Activated T-cell treated with anti-CD3 and anti-CD28 coated beads for 1 hour (primary cell): Measurements from ENCODE around the gene CIRBP.
"Not testable (repeated sequence)": the region's sequence is repeated elsewhere in the genome, so short reads cannot be mapped to it uniquely, and the experiment has no call there.

ENCODE experiments used
- DNase-seq: peaks from one replicate; pipeline ENCODE4 v3.0.0-alpha.2; 2020; ENCODE audit warnings: low read depth

Gene CIRBP

GRCh38 chr19:1291761-1292418 is 22.8 kb downstream of the CIRBP start:
- no peak for DNase-seq

GRCh38 chr19:1292419-1293151 is 23.5 kb downstream of the CIRBP start:
- DNase-seq, result no peak

- DNase-seq, result no peak
Measured at GRCh38 chr19:1293782-1294604, 24.9 kb downstream of the CIRBP start.

- no peak for DNase-seq
Measured at GRCh38 chr19:1294688-1295087, 25.6 kb downstream of the CIRBP start.

GRCh38 chr19:1295169-1296012 is 26.3 kb downstream of the CIRBP start:
- DNase-seq, result peak; percentile 37

- no peak for DNase-seq
Measured at GRCh38 chr19:1296078-1296477, 26.9 kb downstream of the CIRBP start.

- no peak for DNase-seq
Measured at GRCh38 chr19:1296575-1297271, 27.6 kb downstream of the CIRBP start.

- DNase-seq, result no peak
Measured at GRCh38 chr19:1298235-1298634, 29.1 kb downstream of the CIRBP start.

GRCh38 chr19:1299801-1300200 is 30.7 kb downstream of the CIRBP start:
- no peak for DNase-seq

GRCh38 chr19:1300744-1301490 is 31.8 kb downstream of the CIRBP start:
- DNase-seq, result no peak

GRCh38 chr19:1302533-1303239 is 33.6 kb downstream of the CIRBP start:
- no peak for DNase-seq

- DNase-seq, result no peak
Measured at GRCh38 chr19:1304197-1304924, 35.2 kb downstream of the CIRBP start.

- not testable (repeated sequence) for DNase-seq
Measured at GRCh38 chr19:1305354-1305753, 36.2 kb downstream of the CIRBP start.

GRCh38 chr19:1307320-1307719 is 38.2 kb downstream of the CIRBP start:
- no peak for DNase-seq

- no peak for DNase-seq
Measured at GRCh38 chr19:1307755-1308303, 38.7 kb downstream of the CIRBP start.

GRCh38 chr19:1308718-1309117 is 39.6 kb downstream of the CIRBP start:
- DNase-seq, result no peak

- no peak for DNase-seq
Measured at GRCh38 chr19:1309977-1310852, 41.1 kb downstream of the CIRBP start.

- DNase-seq, result no peak
Measured at GRCh38 chr19:1310853-1311180, 41.7 kb downstream of the CIRBP start.
